GM19468 (cell line): Measurements from ENCODE around the gene APC.

Experiments
- ATAC-seq: cut with Tn5 transposase; IDR thresholded peaks from one replicate; pipeline ENCODE4 v1.9.1; 2021; ENCODE audit warnings: mild to moderate bottlenecking, moderate library complexity, moderate number of reproducible peaks; ENCODE audit not compliant: unreplicated experiment; ENCODE audit errors: extremely low read depth

Gene APC

GRCh38 chr5:112737463-112738190 is at the start of gene APC:
Gene APC, plus strand, starts transcription at chr5:112737885. Its CDS starts 17,006 bp downstream, at chr5:112754891.
- ATAC-seq: peak; percentile 99

GRCh38 chr5:112689155-112689909 is 48.4 kb upstream of the APC start:
- ATAC-seq: no peak

GRCh38 chr5:112690605-112691338 is 46.9 kb upstream of the APC start:
- ATAC-seq: no peak

GRCh38 chr5:112691339-112691680 is 46.4 kb upstream of the APC start:
- ATAC-seq: no peak

GRCh38 chr5:112691758-112692157 is 45.9 kb upstream of the APC start:
- ATAC-seq: no peak

- no peak for ATAC-seq
These were observed 45.2 kb upstream of the APC start for GRCh38 chr5:112692472-112692871.

- no peak for ATAC-seq
These were observed 44.4 kb upstream of the APC start for GRCh38 chr5:112693301-112693700.

GRCh38 chr5:112694853-112695709 is 42.6 kb upstream of the APC start:
- no peak for ATAC-seq

- no peak for ATAC-seq
These were observed 40.9 kb upstream of the APC start for GRCh38 chr5:112696786-112697185.

- no peak for ATAC-seq
These were observed 40.4 kb upstream of the APC start for GRCh38 chr5:112697322-112697721.

- ATAC-seq: no peak
These were observed 39.9 kb upstream of the APC start for GRCh38 chr5:112697833-112698232.

- ATAC-seq: no peak
These were observed 33.5 kb upstream of the APC start for GRCh38 chr5:112703866-112704820.

- no peak for ATAC-seq
These were observed 31.2 kb upstream of the APC start for GRCh38 chr5:112706446-112707016.

GRCh38 chr5:112707187-112708102 is 30.2 kb upstream of the APC start:
- ATAC-seq: peak; percentile 94

GRCh38 chr5:112708103-112708622 is 29.5 kb upstream of the APC start:
- ATAC-seq: no peak

- no peak for ATAC-seq
These were observed 28.3 kb upstream of the APC start for GRCh38 chr5:112709416-112709815.

- no peak for ATAC-seq
These were observed 26.8 kb upstream of the APC start for GRCh38 chr5:112710896-112711295.
